K562 (cell line): ENCODE data around the gene USP48. TPM values are rescaled to one million over a fixed set of nuclear protein-coding genes. Genes with fewer than 3 reads are reported as not detected.

Source experiments
- BRCA1 ChIP-seq, 2 experiments: fragments of 450-650 bp in 1 of 2; sonication (generic) in 1 of 2; formaldehyde crosslinking in 1 of 2; IDR thresholded peaks; 2 replicates each; pipeline versions ENCODE4 v1.5.0 to v1.6.1; 2017 to 2020; ENCODE audit warnings: mild to moderate bottlenecking in 1 of 2, missing genetic modification reagents in 1 of 2
- CBX1 ChIP-seq: sonication (generic); IDR thresholded peaks from 2 replicates; pipeline ENCODE4 v1.6.1; 2016; ENCODE audit warnings: antibody characterized with exemption, low read depth, mild to moderate bottlenecking
- CEBPG ChIP-seq, 3 experiments: fragments of 200-800 bp in 1 of 3; sonication (Bioruptor generic) in 1 of 3; sonication (generic) in 1 of 3; formaldehyde crosslinking in 1 of 3; IDR thresholded peaks in 2 of 3; conservative IDR thresholded peaks in 1 of 3; 2 replicates each; pipeline versions ENCODE4 v1.6.1 to v1.8.0; 2016 to 2022; ENCODE audit warnings: missing compliant biosample characterization in 2 of 3, missing genetic modification characterization in 2 of 3, mild to moderate bottlenecking in 1 of 3, missing genetic modification reagents in 1 of 3
- CXXC5 ChIP-seq: fragments of 250-450 bp; sonication (Bioruptor Pico); IDR thresholded peaks from 2 replicates; pipeline ENCODE4 v1.8.0; 2022; ENCODE audit warnings: inconsistent platforms, mild to moderate bottlenecking, moderate library complexity
- EP300 ChIP-seq: IDR thresholded peaks from 2 replicates; pipeline ENCODE4 v1.6.1; 2012; ENCODE audit warnings: low read length, improper control_type of control experiment
- EP400 ChIP-seq: fragments of 450-650 bp; IDR thresholded peaks from 2 replicates; pipeline ENCODE4 v1.6.1; 2017; ENCODE audit warnings: antibody characterized with exemption, mild to moderate bottlenecking, moderate library complexity
- ETS1 ChIP-seq: conservative IDR thresholded peaks from 2 replicates; pipeline ENCODE4 v1.6.1; 2011; ENCODE audit warnings: low read depth, mild to moderate bottlenecking, low read length; ENCODE audit not compliant: control insufficient read depth
- PATZ1 ChIP-seq: fragments of 250-450 bp; sonication (Bioruptor Pico); IDR thresholded peaks from 2 replicates; pipeline ENCODE4 v1.5.0; 2020; ENCODE audit warnings: mild to moderate bottlenecking, borderline replicate concordance
- SOX6 ChIP-seq: fragments of 450-650 bp; IDR thresholded peaks from 2 replicates; pipeline ENCODE4 v1.6.1; 2014; ENCODE audit warnings: mild to moderate bottlenecking
- TBL1XR1 ChIP-seq, 2 experiments: IDR thresholded peaks; 2 replicates each; pipeline ENCODE4 v1.6.1; 2012; ENCODE audit warnings: improper control_type of control experiment in 2 of 2, low read length in 2 of 2, mild to moderate bottlenecking in 1 of 2
- WHSC1 ChIP-seq: IDR thresholded peaks from one replicate; pipeline ENCODE4 v1.6.1; 2012; ENCODE audit warnings: low read length, control low read depth, inconsistent platforms
- ZBED1 ChIP-seq: IDR thresholded peaks from 2 replicates; pipeline ENCODE4 v1.6.1; 2014
- ZNF197 ChIP-seq: fragments of 200-800 bp; sonication (Bioruptor generic); IDR thresholded peaks from 2 replicates; pipeline ENCODE4 v1.6.1; 2016; ENCODE audit warnings: low read depth, missing genetic modification characterization, missing compliant biosample characterization
- ZNF75A ChIP-seq: fragments of 450-650 bp; formaldehyde crosslinking; IDR thresholded peaks from 2 replicates; pipeline ENCODE4 v1.4.0; 2020; ENCODE audit warnings: mild to moderate bottlenecking
- polyA plus RNA-seq, 8 experiments: library from polyadenylated mRNA; depleted of rRNA in 4 of 8; stranded (reverse) in 5 of 8; unstranded in 3 of 8; fragments of >200 nt; fragmentation: Nextera tagmentation in 2 of 8; fragmentation: Illumina TruSeq in 1 of 8; extraction: Ambion mirVana in 2 of 8; extraction: Trizol in 1 of 8; gene quantifications; 2 replicates each; pipeline versions ENCODE4 v1.2.1 to v1.2.3, GENCODE V29; 2011 to 2014; ENCODE audit warnings: inconsistent platforms in 1 of 8, missing spikeins in 1 of 8
- total RNA-seq, 7 experiments: library from RNA; depleted of rRNA in 6 of 7; stranded (reverse); fragments of >200 nt in 6 of 7; fragmentation: Illumina TruSeq in 2 of 7; extraction: Trizol in 2 of 7; gene quantifications; 2 replicates each; pipeline versions ENCODE4 v1.2.1 to v1.2.3, GENCODE V29; 2011 to 2021; ENCODE audit warnings: low replicate concordance in 1 of 7

The USP48 gene
- total and polyA plus RNA-seq, 9 of the 15 experiments (the other 6 are each of a cell fraction or from before 2014, with no cell fraction given): 23.3 to 123 (median 106) TPM

DNA sequence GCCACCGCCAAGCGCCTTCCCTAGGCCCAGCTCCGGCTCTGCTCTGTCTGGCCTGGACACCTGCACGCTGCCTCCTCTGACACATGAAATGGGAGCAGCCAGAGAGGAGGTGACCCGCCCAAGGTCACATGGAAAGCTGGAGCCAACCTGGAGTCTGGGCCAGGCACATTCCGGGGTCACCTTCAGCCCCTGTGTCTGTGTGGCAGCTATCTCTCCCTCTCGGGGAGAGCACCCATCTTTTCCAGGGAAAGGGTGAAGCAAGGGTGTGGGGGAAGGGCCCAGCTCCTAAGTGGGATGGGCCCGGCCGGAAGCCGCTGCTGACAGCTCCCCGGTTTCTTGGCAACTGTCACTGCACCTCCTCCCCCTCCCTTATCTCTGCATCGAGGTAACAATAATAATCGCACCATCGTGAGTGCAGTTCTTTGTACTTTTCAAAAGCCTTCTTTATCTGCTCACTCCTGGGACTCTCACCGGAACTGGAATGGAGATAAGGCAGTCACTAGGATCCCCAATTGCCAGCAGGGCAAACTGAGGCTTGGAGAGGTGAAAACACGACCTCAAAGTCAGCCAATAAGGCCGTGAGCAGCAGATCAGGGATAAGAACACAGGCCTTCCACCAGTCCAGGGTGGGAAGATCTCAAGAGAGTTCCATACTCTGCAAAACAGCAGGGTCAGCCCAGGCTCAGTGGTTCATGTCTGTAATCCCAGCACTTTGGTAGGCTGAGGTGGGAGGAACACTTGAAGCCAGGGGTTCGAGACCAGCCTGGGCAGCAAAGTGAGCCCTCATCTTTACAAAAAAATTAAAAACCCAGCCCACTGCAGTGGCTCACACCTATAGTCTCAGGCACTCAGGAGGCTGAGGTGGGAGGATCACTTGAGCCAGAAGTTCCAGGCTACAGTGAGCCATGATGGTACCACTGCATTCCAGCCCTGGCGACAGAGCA lies 150.7 kb downstream of the USP48 start (continued):
- TF ChIP-seq ZNF75A (CRISPR knock-in tag): 0 out of 2 replicates have a peak, but pooled peaks have one; percentile 30
- peak; percentile 67 to 74; a peak in 3 of 4 replicates for TF ChIP-seq TBL1XR1 (IDR thresholded peaks at IDR 0.05; ENCODE audit: low read length in 2 of 2)
- TF ChIP-seq BRCA1 (IDR thresholded peaks at IDR 0.05): no peak
- TF ChIP-seq BRCA1 (CRISPR knock-in tag; IDR thresholded peaks at IDR 0.05): no peak
- TF ChIP-seq WHSC1: peak; percentile 86
- TF ChIP-seq CEBPG (CRISPR knock-in tag; IDR thresholded peaks at IDR 0.05): peak; percentile 63; the same call in 1 of the 2 replicates
- TF ChIP-seq CEBPG (tag; conservative IDR thresholded peaks at IDR 0.05 in 1 of 2, IDR thresholded peaks at IDR 0.05 in 1 of 2): peak; percentile 49 to 72; a peak in 2 of 4 replicates
- peak; percentile 66; the same call in 1 of the 2 replicates for TF ChIP-seq ETS1
- TF ChIP-seq ZNF197 (CRISPR knock-in tag): peak; percentile 77; the same call in 1 of the 2 replicates
- peak; percentile 96 for TF ChIP-seq CXXC5
- TF ChIP-seq EP300: peak; percentile 93
- TF ChIP-seq SOX6: peak; percentile 100
- peak; percentile 77 for TF ChIP-seq EP400
- TF ChIP-seq PATZ1 (CRISPR knock-in tag): no peak
- TF ChIP-seq ZBED1: peak; percentile 80; the same call in 1 of the 2 replicates
- peak; percentile 94 for TF ChIP-seq CBX1
